HUES64 (cell line): ENCODE measurements around the gene PAM.
"Not testable (repeated sequence)": the region's sequence is repeated elsewhere in the genome, so short reads cannot be mapped to it uniquely, and the experiment has no call there.

ENCODE experiments used
- H3K27ac ChIP-seq: 2 replicates; pipeline ENCODE4 v1.7.0; 2013; ENCODE audit warnings: low read depth, low read length, inconsistent platforms
- H3K27me3 ChIP-seq: 2 replicates; pipeline ENCODE4 v1.6.1; 2013; ENCODE audit warnings: mild to moderate bottlenecking, low read length; ENCODE audit not compliant: insufficient read depth
- H3K36me3 ChIP-seq: 2 replicates; pipeline ENCODE4 v1.6.1; 2013; ENCODE audit warnings: mild to moderate bottlenecking, low read length; ENCODE audit not compliant: insufficient read depth
- H3K4me1 ChIP-seq: 2 replicates; pipeline ENCODE4 v1.6.1; 2013; ENCODE audit warnings: mild to moderate bottlenecking, low read length, moderate library complexity; ENCODE audit not compliant: insufficient read depth
- H3K4me3 ChIP-seq: 2 replicates; pipeline ENCODE4 v1.5.1; 2013; ENCODE audit warnings: mild to moderate bottlenecking, low read length, moderate library complexity
- H3K9ac ChIP-seq: 2 replicates; pipeline ENCODE4 v1.6.1; 2013; ENCODE audit warnings: mild to moderate bottlenecking, low read depth, low read length
- H3K9me3 ChIP-seq: 2 replicates; pipeline ENCODE4 v1.6.1; 2013; ENCODE audit warnings: low read depth, low read length; ENCODE audit not compliant: insufficient read depth
- WGBS: fragments of 150-250, 120-280 bp; methylation state at CpG from one replicate; pipeline ENCODE4 v1.1.7; 2013; ENCODE audit warnings: missing lambda C conversion rate; 5-methylcytosine and 5-hydroxymethylcytosine counted together

The PAM gene

DNA sequence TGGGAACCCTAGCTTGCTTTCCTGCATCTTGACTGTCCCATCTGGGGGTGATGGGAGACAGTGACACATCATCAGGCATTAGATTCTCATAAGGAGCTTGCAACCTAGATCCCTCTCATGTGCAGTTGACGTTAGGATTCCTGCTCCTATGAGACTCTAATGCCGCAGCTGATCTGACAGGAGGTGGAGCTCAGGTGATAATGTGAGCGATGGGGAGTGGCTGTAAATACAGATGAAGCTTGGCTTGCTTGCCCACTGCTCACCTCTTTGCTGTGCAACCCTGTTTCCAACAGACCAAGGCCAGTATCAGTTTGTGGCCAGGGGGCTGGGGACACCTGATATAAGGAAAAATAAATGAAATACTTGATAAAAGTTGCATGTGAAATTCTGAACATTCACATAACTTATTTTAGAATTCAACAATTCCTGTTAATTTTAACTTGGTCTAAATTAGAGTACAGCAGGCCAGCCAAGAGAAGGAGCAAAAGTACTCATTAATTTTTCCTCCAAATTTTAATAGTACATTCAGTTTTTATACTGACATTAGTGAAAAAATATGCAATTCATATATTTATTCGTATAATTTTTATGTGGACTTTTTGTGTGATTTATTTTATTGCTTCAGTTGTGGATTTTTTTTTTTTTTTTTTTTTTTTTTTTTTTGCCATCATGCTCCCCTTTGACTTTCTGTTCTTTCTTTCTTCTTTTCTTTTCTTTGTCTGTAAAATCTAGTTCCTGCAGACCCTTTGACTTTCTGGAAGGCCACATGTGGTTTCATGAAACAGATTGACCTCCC is 11.4 kb downstream of the PAM start:
- H3K27ac ChIP-seq: no peak overlapping the region
- no peak overlapping the region for H3K9ac ChIP-seq
- no peaks in the 10 kb centered on the region for H3K36me3 ChIP-seq
- H3K4me1 ChIP-seq: peaks cover 38% of the 10 kb centered on the region
- H3K27me3 ChIP-seq: no peaks in the 10 kb centered on the region
- WGBS: 84% methylated on average over 3 of the region's 4 CpGs
- no peak overlapping the region for H3K4me3 ChIP-seq
- no peaks in the 10 kb centered on the region for H3K9me3 ChIP-seq

DNA sequence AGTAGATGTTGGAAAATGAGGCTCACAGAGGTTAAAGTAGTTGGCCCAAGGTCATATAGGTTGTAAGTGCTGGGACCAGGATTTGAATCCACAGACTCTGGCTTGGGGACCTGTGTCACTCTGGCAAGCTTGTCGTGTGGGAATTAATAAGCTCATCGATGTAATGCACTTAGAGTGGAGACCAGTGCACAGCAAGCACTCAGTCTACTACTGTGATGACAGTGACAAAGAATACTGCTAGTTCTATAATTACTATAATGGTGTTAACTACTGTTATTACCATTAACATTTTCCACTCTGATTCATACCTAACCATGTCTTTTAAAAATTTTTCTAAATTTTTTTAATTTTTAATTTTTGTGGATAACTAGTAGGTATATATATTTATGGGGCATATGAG is 12.8 kb downstream of the PAM start:
- H3K9ac ChIP-seq: no peak overlapping the region
- no peak overlapping the region for H3K27ac ChIP-seq
- H3K27me3 ChIP-seq: no peaks in the 10 kb centered on the region
- no peak overlapping the region for H3K4me3 ChIP-seq
- 82% methylated on average over 2 of the region's 2 CpGs for WGBS
- peaks cover 29% of the 10 kb centered on the region for H3K4me1 ChIP-seq
- no peaks in the 10 kb centered on the region for H3K9me3 ChIP-seq
- H3K36me3 ChIP-seq: no peaks in the 10 kb centered on the region

DNA sequence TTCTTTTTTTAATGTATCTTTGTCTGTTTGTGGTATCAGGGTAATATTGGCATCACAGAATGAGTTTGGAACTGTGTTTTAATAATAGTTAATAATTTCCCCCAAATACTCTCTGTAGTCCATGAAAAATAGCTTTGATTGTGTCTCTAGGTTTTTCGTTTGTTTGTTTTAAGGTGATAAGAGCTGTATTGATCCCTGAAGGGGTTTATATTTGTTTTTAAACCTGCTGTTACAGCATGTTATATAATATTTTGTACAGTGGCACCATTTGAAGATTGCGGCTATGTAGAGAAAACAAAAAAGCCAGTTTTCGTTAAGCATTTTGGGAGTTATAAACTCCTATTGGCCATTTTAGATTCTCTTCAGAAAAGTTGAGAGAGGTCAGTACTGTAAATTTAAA is 15.7 kb downstream of the PAM start:
- no peaks in the 10 kb centered on the region for H3K27me3 ChIP-seq
- no peak overlapping the region for H3K9ac ChIP-seq
- no peak overlapping the region for H3K27ac ChIP-seq
- peaks cover 28% of the 10 kb centered on the region for H3K4me1 ChIP-seq
- 83% methylated on average over 3 of the region's 3 CpGs for WGBS
- no peaks in the 10 kb centered on the region for H3K9me3 ChIP-seq
- H3K4me3 ChIP-seq: no peak overlapping the region
- no peaks in the 10 kb centered on the region for H3K36me3 ChIP-seq

DNA sequence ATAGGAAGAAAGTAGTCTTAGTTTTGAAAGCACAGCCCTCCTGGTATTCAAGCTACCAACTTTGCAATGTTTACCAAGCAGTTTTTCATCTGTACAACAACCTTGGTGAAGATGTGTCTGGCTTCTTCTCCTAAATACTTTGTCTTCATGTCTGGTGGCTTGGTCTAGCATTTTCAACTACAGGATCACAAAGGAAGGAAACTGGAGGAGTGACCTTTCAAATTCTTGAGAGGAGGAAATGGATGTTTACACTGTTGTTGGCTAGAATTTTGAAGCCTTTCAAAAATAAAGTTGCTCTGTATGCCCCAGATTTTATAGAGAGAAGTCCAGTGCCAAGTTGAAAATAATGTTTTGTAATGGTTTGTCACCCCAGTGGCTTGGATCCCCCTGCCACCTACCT is 16.3 kb downstream of the PAM start:
- Histone ChIP-seq H3K27ac (no peak overlapping the region), H3K36me3 (no peaks in the 10 kb centered on the region), H3K27me3 (no peaks in the 10 kb centered on the region), H3K4me1 (peaks cover 28% of the 10 kb centered on the region), H3K4me3 (no peak overlapping the region), H3K9me3 (no peaks in the 10 kb centered on the region), H3K9ac (no peak overlapping the region)

DNA sequence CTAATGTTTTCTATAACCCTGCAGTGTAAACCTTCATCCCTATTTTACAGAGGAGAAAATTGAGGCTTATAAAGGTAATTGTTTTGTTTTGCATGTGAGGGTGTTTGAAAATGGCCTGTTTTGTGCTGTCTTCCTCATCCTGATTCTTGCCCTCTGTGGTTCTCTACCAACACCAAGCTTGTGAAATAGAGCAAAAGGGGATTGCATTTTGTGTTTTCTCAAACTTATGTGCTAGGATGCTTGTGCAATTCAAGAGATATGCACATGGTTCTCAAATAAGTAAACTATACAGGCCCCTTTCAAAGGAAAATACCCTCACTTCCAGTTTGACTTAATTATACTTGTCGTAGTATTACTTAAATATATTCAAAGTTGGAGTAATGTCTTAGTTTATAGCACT is 17.2 kb downstream of the PAM start:
- Histone ChIP-seq H3K27me3 (no peaks in the 10 kb centered on the region), H3K4me1 (peaks cover 23% of the 10 kb centered on the region), H3K9me3 (no peaks in the 10 kb centered on the region), H3K27ac (no peak overlapping the region), H3K36me3 (no peaks in the 10 kb centered on the region), H3K9ac (no peak overlapping the region), H3K4me3 (no peak overlapping the region)
- no CpG with 5 or more reads among the region's 1 CpG for WGBS

DNA sequence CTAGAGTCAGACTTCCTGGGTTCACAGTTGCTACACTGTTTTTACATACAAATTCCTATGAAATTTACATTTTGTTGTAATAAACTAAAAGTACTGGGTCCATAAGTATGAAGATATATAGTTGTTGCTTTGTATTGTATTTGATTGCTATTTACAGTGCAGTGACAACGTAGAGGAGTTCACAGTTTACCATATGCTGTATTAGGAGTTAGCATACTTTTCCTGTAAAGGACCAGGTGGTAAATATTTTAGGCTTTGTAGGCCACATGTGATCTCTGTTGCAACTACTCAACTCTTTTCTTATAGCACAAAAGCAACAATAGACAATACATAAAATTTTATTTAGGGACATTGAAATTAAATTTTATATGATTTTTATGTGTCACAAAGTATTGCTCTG is 18.0 kb downstream of the PAM start:
- H3K27me3 ChIP-seq: no peaks in the 10 kb centered on the region
- H3K9ac ChIP-seq: no peak overlapping the region
- peaks cover 21% of the 10 kb centered on the region for H3K4me1 ChIP-seq
- no peaks in the 10 kb centered on the region for H3K36me3 ChIP-seq
- H3K27ac ChIP-seq: no peak overlapping the region
- H3K9me3 ChIP-seq: no peaks in the 10 kb centered on the region
- no peak overlapping the region for H3K4me3 ChIP-seq
- WGBS: 78% methylated on average over 1 of the region's 1 CpG

DNA sequence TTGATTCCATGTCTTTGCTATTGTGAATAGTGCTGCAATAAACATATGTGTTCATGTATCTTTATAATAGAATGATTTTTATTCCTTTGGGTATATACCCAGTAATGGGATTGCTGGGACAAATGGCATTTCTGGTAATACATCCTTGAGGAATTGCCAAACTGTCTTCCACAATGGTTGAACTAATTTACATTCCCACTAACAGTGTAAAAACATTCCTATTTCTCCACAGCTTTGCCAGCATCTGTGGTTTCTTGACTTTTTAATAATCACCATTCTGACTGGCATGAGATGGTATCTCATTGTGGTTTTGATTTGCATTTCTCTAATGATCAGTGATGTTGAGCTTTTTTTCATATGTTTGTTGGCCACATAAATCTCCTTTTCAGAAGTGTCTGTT is 20.7 kb downstream of the PAM start:
- H3K36me3 ChIP-seq, H3K27ac ChIP-seq, H3K9ac ChIP-seq, H3K27me3 ChIP-seq, H3K9me3 ChIP-seq, H3K4me3 ChIP-seq: not testable (repeated sequence)
- peaks cover 15% of the 10 kb centered on the region for H3K4me1 ChIP-seq

DNA sequence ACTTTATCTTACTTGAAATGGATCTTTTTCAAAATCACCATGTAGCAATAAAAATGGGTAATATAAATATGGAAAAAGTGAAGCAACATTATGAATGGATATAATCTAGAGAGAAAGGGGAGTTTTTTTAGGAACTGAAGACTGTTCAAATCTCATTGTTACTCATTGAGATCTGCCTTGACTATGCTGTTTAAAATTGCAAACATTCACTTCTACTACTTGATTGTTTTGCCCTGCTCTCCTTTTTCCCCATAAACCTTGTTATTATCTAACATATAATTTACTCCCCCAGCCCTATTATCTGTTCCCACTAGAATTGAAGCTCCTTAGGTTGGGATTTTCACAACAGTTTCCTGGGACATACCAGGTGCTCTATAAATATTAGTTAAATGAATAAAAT is 22.0 kb downstream of the PAM start:
- H3K4me1 ChIP-seq: 0 out of 2 replicates have a peak, but pooled peaks cover 4% of the 10 kb centered on the region
- no peaks in the 10 kb centered on the region for H3K27me3 ChIP-seq
- H3K9ac ChIP-seq: no peak overlapping the region
- H3K27ac ChIP-seq: no peak overlapping the region
- no peak overlapping the region for H3K4me3 ChIP-seq
- H3K9me3 ChIP-seq: no peaks in the 10 kb centered on the region
- H3K36me3 ChIP-seq: no peaks in the 10 kb centered on the region

DNA sequence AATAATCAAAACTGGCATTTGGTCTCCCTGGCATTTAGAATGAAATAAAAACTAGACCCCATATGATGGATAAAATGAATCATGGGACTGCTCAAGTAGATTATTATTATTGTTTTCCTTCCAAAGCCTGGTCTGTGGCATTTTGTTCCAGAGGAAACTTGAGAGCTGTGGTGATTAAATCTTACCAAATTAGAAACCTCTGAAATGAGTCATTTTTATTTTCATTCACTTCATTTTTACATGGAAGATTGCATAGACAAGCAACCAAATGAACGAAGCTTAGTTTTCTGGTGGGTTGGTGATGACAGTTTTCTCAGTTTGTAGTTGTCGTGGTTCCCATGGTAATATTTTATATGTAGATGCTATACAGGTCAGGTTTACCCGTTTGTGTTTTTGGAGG is 23.4 kb downstream of the PAM start:
- H3K4me1 ChIP-seq: no peaks in the 10 kb centered on the region
- H3K36me3 ChIP-seq: no peaks in the 10 kb centered on the region
- H3K9me3 ChIP-seq: no peaks in the 10 kb centered on the region
- H3K4me3 ChIP-seq: no peak overlapping the region
- no peak overlapping the region for H3K9ac ChIP-seq
- H3K27ac ChIP-seq: no peak overlapping the region
- no peaks in the 10 kb centered on the region for H3K27me3 ChIP-seq
- WGBS: 90% methylated on average over 3 of the region's 3 CpGs

DNA sequence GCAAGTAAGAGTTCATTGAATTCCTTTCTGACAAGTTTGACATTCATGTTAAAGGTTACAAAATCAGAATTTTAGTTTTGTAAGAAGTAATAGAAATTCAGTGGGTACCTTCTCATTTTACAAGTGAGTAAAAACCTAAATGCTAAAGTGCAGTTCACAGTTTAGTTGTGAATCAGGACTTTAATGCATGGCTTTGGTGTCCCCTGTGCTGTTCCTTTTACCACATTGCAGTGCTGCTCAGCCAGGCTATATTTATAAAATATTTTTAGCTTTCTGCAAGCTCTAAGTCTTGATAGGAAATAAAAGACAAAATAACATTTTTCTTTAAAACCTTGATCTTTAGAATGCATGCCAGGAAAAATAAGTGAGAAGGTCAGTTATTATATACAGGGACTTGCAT is 26.3 kb downstream of the PAM start:
- 0 out of 2 replicates have a peak, but pooled peaks cover 4% of the 10 kb centered on the region for H3K9me3 ChIP-seq
- H3K36me3 ChIP-seq: no peaks in the 10 kb centered on the region
- no peak overlapping the region for H3K9ac ChIP-seq
- H3K4me3 ChIP-seq: no peak overlapping the region
- no peaks in the 10 kb centered on the region for H3K27me3 ChIP-seq
- no peak overlapping the region for H3K27ac ChIP-seq
- H3K4me1 ChIP-seq: no peaks in the 10 kb centered on the region

DNA sequence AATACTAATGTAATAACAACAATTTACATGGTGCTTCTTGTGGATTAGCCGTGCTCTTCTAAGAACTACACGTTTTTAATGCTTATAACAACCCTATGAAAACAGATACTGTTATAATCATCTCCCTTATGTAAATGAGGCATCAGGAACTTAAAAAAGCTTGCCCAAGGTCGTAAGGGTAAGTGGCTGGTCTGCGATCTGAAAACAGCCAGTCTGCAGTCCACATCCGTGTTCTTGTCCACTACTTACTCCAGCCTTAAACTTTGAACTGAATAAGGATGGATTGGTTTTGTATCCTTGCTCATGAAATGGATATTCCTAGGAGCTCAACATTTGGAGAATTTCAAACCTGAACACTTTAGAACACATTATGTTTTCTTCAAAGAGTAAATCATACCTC is 26.7 kb downstream of the PAM start:
- 94% methylated on average over 5 of the region's 5 CpGs for WGBS
- no peak overlapping the region for H3K27ac ChIP-seq
- H3K27me3 ChIP-seq: no peaks in the 10 kb centered on the region

More for the DNA sequence above, 26.7 kb downstream of the PAM start:
- H3K4me3 ChIP-seq: no peak overlapping the region
- no peaks in the 10 kb centered on the region for H3K36me3 ChIP-seq
- H3K4me1 ChIP-seq: no peaks in the 10 kb centered on the region
- no peak overlapping the region for H3K9ac ChIP-seq
- H3K9me3 ChIP-seq: 0 out of 2 replicates have a peak, but pooled peaks cover 4% of the 10 kb centered on the region
